Measurements from ENCODE around the gene CDH24. TPM values are rescaled to one million over a fixed set of nuclear protein-coding genes. Genes with fewer than 3 reads are reported as not detected.

Gene CDH24
- total and polyA plus RNA-seq, 9 of the 15 experiments (the other 6 are each of a cell fraction or from before 2014, with no cell fraction given) = 0.04 to 16.2 (median 4.9) TPM

DNA sequence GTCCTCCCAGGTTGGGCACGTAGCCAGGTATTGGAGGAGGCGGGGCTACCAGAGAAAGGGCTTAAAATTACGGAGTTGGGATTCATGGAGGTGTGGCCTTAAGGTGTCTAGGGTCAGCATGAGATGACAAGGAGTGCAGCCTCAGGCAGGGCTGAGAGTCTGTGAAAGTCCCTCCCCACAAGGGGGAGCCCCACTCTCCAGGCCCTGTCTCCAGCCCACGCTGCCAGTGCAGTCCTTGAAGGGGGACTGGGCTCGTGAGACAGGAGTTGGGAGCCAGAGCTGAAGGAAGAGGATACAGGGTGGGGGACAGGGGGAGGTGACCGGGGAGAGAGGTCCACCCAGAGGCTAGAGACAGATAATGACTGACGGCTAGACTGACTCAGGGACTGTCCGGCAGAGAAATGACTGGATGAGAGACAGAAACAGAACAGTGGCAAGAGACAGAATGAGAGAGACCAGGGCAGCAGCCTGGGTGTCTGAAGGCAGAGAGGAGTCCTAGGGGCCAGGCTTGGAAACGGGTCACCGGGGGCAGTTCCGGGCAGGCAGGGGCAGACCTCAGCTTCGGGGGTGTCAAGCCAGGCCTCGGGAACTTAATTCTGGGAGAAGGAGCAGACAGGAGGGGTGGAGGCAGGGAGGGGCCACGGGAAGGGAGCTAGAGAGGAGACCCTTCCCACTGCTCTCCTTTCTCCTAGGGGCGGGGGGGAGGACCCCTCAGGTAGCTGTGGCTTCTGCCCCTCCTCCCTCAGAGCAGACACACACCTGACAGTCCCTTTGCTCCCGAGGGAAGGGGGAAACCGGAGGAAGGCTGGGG is 970 bp downstream of the CDH24 start (continued):
- TF ChIP-seq POLR2H (tag; IDR thresholded peaks at IDR 0.05; ENCODE audit: low read depth) (no peak), BCOR (IDR thresholded peaks at IDR 0.05) (peak; percentile 57), MTF1 (CRISPR knock-in tag; IDR thresholded peaks at IDR 0.05; ENCODE audit: borderline replicate concordance) (no peak), BRF1 (IDR thresholded peaks at IDR 0.05; ENCODE audit: borderline replicate concordance, extremely low read depth, insufficient read length) (no peak), KLF16 (IDR thresholded peaks at IDR 0.05) (peak; percentile 41; the same call in 1 of the 2 replicates), SIN3A (IDR thresholded peaks at IDR 0.05; ENCODE audit: borderline replicate concordance in 2 of 2, control insufficient read depth in 1 of 2, low read depth in 2 of 2, low read length in 2 of 2) (peak in 1 of 2 experiments; percentile 48; a peak in 2 of 4 replicates), XRCC5 (IDR thresholded peaks at IDR 0.05; ENCODE audit: low read depth, low read length) (peak; percentile 80; the same call in 1 of the 2 replicates), C11orf30 (IDR thresholded peaks at IDR 0.05; ENCODE audit: low read depth) (no peak), MED1 (CRISPR knock-in tag; IDR thresholded peaks at IDR 0.05; ENCODE audit: borderline replicate concordance) (no peak), POU5F1 (IDR thresholded peaks at IDR 0.05; ENCODE audit: borderline replicate concordance, low read depth, low read length, partially characterized antibody) (no peak), FOXM1 (IDR thresholded peaks at IDR 0.05; ENCODE audit: low read depth) (no peak), FOXM1 (CRISPR knock-in tag; IDR thresholded peaks at IDR 0.05; ENCODE audit: low read depth) (peak; percentile 45; the same call in 1 of the 2 replicates), HCFC1 (IDR thresholded peaks at IDR 0.05; ENCODE audit: low read depth, low read length) (peak; percentile 46), ZNF134 (CRISPR knock-in tag; conservative IDR thresholded peaks at IDR 0.05) (no peak), HDGF (IDR thresholded peaks at IDR 0.05) (0 out of 2 replicates have a peak, but pooled peaks have one; percentile 22), CREB1 (IDR thresholded peaks at IDR 0.05) (no peak), CREB1 (CRISPR knock-in tag; IDR thresholded peaks at IDR 0.05) (0 out of 2 replicates have a peak, but pooled peaks have one; percentile 20), ARNT (IDR thresholded peaks at IDR 0.05) (peak; percentile 42 to 60; a peak in 1 of 4 replicates), LEF1 (IDR thresholded peaks at IDR 0.05) (0 out of 2 replicates have a peak, but pooled peaks have one; percentile 30)
- TF ChIP-seq, protein P1, sequence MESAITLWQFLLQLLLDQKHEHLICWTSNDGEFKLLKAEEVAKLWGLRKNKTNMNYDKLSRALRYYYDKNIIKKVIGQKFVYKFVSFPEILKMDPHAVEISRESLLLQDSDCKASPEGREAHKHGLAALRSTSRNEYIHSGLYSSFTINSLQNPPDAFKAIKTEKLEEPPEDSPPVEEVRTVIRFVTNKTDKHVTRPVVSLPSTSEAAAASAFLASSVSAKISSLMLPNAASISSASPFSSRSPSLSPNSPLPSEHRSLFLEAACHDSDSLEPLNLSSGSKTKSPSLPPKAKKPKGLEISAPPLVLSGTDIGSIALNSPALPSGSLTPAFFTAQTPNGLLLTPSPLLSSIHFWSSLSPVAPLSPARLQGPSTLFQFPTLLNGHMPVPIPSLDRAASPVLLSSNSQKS (CRISPR knock-in tag; IDR thresholded peaks at IDR 0.05) = no peak
- TF ChIP-seq, protein P2, sequence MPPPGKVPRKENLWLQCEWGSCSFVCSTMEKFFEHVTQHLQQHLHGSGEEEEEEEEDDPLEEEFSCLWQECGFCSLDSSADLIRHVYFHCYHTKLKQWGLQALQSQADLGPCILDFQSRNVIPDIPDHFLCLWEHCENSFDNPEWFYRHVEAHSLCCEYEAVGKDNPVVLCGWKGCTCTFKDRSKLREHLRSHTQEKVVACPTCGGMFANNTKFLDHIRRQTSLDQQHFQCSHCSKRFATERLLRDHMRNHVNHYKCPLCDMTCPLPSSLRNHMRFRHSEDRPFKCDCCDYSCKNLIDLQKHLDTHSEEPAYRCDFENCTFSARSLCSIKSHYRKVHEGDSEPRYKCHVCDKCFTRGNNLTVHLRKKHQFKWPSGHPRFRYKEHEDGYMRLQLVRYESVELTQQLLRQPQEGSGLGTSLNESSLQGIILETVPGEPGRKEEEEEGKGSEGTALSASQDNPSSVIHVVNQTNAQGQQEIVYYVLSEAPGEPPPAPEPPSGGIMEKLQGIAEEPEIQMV (tag; conservative IDR thresholded peaks at IDR 0.05; ENCODE audit: low read depth) = no peak
- TF ChIP-seq, protein P3, sequence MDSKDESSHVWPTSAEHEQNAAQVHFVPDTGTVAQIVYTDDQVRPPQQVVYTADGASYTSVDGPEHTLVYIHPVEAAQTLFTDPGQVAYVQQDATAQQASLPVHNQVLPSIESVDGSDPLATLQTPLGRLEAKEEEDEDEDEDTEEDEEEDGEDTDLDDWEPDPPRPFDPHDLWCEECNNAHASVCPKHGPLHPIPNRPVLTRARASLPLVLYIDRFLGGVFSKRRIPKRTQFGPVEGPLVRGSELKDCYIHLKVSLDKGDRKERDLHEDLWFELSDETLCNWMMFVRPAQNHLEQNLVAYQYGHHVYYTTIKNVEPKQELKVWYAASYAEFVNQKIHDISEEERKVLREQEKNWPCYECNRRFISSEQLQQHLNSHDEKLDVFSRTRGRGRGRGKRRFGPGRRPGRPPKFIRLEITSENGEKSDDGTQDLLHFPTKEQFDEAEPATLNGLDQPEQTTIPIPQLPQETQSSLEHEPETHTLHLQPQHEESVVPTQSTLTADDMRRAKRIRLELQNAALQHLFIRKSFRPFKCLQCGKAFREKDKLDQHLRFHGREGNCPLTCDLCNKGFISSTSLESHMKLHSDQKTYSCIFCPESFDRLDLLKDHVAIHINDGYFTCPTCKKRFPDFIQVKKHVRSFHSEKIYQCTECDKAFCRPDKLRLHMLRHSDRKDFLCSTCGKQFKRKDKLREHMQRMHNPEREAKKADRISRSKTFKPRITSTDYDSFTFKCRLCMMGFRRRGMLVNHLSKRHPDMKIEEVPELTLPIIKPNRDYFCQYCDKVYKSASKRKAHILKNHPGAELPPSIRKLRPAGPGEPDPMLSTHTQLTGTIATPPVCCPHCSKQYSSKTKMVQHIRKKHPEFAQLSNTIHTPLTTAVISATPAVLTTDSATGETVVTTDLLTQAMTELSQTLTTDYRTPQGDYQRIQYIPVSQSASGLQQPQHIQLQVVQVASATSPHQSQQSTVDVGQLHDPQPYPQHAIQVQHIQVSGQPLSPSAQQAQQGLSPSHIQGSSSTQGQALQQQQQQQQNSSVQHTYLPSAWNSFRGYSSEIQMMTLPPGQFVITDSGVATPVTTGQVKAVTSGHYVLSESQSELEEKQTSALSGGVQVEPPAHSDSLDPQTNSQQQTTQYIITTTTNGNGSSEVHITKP (IDR thresholded peaks at IDR 0.05; ENCODE audit: partially characterized antibody) = no peak
